Stimulated activated CD8-positive, alpha-beta memory T cell treated with anti-CD3 and anti-CD28 coated beads, Interleukin-15, amount 100 ng/mL, for 24 hours (primary cell): ENCODE data around the gene CRYBA1.
A peak's percentile ranks its signal among the peaks of the same experiment; 100 is the strongest.

Experiments used
- DNase-seq: peaks from one replicate; pipeline ENCODE4 v3.0.0-alpha.2; 2020; ENCODE audit warnings: low read depth

The CRYBA1 gene

DNA sequence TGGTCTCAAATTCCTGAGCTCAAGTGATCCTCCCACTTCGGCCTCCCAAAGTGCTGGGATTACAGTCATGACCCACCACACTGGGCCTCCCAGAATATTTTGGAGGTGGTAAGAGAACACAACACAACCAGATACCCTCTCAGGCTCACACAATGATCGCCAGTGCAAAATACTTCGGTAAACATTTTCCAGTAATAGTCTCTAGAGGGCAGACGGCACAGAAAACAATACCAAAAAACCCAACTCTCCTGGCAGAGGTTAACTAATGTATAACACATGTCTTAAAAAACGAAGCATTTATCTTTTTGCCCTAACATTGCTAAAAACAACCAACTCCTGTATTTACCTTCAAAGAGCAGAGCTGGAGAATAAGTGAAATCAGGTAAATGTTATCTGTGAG lies 36.8 kb downstream of the CRYBA1 start:
- DNase-seq, result no peak

- DNase-seq, result no peak
Measured at GRCh38 chr17:29283961-29284360, 37.3 kb downstream of the CRYBA1 start.

DNA sequence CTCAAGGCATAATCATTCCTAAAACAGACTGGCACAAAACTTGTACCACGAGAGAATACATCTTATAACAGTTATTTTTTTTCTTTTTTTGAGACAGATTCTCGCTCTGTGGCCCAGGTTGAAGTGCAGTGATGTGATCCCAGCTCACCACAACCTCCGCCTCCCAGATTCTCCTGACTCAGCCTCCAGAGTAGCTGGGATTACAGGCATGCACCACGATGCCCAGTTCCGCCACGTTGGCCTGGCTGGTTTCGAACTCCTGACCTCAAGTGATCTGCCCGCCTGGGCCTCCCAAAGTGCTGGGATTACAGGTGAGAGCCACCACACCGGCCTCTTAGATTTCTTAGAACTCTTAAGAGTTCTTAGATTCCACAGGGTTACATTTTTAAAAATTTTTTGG lies 43.2 kb downstream of the CRYBA1 start:
- no peak for DNase-seq

DNA sequence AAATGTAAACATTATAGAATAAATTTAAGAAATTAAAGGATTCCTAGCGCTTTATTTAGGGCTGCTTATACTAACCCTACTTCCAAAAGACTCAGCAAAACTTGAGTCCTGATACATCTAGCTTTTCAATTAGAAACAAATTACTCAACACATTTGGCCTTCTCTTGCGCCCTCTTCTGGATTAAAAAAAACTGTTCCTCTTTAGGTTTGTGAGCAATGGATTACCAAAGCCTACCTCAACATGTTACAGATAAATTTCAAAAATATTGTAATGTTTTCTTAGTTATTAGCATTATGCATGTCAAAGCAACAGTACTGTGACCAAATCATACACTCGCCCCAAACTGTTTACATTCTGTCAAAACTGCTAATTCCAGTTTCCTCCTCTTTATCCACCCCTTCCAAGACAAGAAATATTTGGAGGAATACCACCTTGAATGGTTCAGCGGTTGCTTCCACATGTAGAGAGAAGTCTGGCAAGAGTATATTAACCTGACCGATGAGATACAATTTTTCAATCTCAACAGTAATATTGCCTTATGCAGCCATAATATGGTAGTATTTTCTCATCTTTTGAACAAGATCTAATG lies 44.6 kb downstream of the CRYBA1 start:
- DNase-seq, result no peak

DNA sequence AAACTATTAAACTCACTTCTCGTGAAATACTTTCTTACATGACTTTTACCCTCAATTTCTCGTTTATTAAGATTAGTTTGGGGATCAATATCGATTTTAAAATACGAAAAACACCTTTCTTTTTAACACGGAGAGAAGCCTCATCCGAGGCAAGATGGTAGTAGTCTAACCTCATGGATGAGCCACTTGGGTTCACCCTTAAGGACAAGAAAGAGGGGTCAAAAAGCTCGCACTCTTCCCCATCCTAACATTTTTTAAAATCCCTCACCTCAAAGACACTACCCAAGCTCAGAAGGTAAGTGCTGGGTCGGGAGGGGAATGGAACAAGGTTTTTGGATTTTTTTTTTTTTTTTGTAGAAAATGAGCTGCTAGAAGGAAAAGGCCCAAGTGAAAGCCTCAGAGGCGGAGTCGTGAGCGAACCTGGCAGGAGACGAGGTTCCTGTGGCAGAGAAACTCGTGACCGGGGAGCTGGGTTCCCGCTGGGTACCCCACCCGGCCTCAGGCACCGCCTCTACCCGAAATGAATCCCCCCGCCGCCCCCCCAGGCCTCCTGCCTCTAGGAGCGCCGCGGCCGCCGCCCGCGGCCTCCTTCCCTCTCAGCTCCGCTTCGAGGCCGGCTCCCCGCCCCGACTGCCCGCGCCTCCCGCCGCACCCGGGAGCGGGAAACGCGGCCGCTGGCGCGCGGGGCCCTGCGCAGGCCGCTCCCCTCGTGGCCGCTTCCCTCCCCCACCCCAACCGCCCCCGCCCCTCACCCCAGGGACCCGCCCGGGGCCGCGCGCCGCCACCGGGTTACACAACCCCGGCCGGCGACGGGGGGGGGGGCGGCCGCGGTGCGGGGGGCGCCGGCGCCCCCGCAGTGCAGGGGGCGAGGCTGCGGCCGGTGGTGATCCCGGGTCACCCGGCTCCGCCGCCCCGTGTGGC lies 45.7 kb downstream of the CRYBA1 start:
- DNase-seq, result peak; percentile 14

DNA sequence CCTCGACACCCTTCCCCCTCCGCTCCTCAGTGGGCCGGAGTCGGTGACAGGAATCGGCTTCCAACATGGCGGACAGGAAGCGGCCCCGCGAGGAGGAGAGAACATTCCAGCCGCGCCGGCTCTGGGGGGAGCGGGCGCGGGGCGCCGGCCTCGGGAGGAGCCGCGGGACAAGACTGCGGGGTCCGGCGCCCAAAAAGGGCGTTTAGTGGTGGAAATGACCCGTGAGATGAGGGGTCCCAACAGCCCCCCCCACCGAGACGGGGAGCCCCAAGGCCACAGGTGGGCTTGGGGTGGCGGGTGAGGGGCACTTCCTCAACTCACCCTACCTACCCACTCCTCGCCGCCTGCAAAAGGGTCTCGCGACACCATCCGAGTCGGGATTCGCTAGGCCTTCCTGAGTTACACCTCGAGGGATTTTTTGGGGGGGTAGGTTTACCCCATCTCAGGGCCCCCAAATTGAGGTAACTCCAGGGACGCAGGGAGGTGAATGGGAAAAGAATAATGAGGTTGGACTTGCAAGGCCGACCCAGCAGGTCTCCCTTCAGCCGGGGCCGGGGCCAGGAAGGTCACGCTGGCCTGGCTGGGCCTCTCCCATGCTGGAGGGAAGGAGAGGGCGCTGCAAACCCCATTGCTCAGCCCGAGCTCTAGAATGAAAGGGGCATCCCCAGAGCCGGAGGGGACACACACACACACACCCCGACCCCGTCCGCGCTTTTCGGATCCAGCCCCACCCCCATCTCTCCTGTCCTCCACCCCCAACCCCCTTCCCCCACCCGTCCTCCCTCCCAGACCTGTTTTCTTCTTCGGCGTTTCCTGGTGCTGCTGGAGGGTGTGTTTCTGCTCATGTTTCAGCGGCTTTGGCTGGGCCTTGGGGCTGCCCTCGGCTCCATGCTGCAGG lies 46.6 kb downstream of the CRYBA1 start:
- DNase-seq, result peak; percentile 31

- DNase-seq, result peak; percentile 90
Measured at GRCh38 chr17:29293890-29294579, 47.4 kb downstream of the CRYBA1 start, which contains the start of gene NUFIP2. Gene NUFIP2, minus strand, starts transcription at chr17:29294148. Its CDS starts 89 bp downstream, at chr17:29294059.

- no peak for DNase-seq
Measured at GRCh38 chr17:29294580-29294900, 47.9 kb downstream of the CRYBA1 start.

DNA sequence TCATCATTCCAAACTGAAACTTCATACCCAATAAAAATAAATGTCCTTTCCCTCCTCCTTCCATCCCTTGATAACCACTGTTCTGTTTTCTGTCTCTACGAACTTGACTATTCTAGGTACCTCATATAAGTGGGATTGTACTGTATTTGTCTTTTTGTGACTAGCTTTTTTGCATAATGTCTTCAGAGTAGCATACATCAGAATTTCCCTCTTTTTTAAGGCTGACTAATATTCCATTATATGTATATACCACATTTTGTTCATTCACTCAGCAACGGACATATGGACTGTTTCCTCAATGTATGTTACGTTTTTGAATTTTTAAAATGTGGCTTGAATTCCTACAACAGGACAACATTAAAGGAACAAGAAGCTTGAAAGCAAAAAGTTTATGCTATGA lies 48.8 kb downstream of the CRYBA1 start:
- DNase-seq, result no peak

- no peak for DNase-seq
Measured at GRCh38 chr17:29299031-29299430, 52.4 kb downstream of the CRYBA1 start.

DNA sequence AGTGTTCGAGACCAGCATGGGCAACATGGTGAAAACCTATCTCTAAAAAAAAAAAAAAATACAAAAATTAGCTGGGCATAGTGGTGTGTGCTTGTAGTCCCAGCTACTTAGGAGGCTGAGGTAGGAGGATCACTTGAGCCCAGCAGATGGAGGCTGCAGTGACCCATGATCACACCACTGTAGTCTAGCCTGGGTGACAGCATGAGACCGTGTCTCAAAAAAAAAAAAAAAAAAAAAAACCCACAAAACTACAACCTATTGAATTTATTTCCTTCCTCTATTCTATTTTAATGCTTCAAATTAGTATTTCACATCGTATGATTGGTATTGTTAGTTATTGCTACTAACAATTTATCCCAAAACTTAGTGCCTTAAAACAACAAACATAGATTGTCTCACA lies 56.7 kb downstream of the CRYBA1 start:
- no peak for DNase-seq
